IMR-90 (cell line): ENCODE measurements around the gene RSAD1. TPM values are rescaled to one million over a fixed set of nuclear protein-coding genes. Genes with fewer than 3 reads are reported as not detected.

ENCODE experiments used
- ATAC-seq: fragments of 200-7000 bp; cut with Tn5 transposase; 2 replicates; pipeline ENCODE4 v1.9.1; 2020; ENCODE audit warnings: low read depth, mild to moderate bottlenecking, moderate library complexity
- BruUV-seq: library from RNA; stranded (reverse); fragments of 400-500 nt; replicated peaks from 2 replicates; lab custom pipeline; 2021; lab: Mats Ljungman, UMichigan
- CTCF ChIA-PET: fragments of 300-600 bp; formaldehyde crosslinking; extraction: SDS; loops from one replicate; lab custom pipeline; 2021; ENCODE audit warnings: antibody characterized with exemption; lab: Yijun Ruan, JAX
- POLR2A ChIA-PET: fragments of 300-600 bp; sonication (Branson Sonifier 250); formaldehyde crosslinking; loops from one replicate; lab custom pipeline; 2022; ENCODE audit warnings: antibody characterized with exemption; ENCODE audit not compliant: unreplicated experiment; lab: Charles Lee
- DNase-seq: peaks from one replicate; pipeline ENCODE4 v3.0.0; 2013
- H2AFZ ChIP-seq: replicated peaks from 2 replicates; pipeline ENCODE3; 2013; ENCODE audit warnings: low read length, mild to moderate bottlenecking; ENCODE audit not compliant: poor library complexity
- H2AK5ac ChIP-seq: 2 replicates; pipeline ENCODE4 v1.6.1; 2013; ENCODE audit warnings: low read depth, low read length, inconsistent platforms
- H2AK9ac ChIP-seq: replicated peaks from 2 replicates; pipeline ENCODE3; 2013; ENCODE audit warnings: mild to moderate bottlenecking, low read depth, low read length, moderate library complexity; ENCODE audit not compliant: poor library complexity
- H2BK120ac ChIP-seq: 2 replicates; pipeline ENCODE4 v1.6.1; 2013; ENCODE audit warnings: low read depth, low read length, inconsistent platforms
- H2BK15ac ChIP-seq: 3 replicates; pipeline ENCODE4 v1.6.1; 2013; ENCODE audit warnings: low read depth, low read length, inconsistent platforms
- H2BK20ac ChIP-seq: 2 replicates; pipeline ENCODE4 v1.6.1; 2013; ENCODE audit warnings: low read depth, mild to moderate bottlenecking, inconsistent platforms, low read length, moderate library complexity
- H2BK5ac ChIP-seq: 2 replicates; pipeline ENCODE4 v1.6.1; 2013; ENCODE audit warnings: mild to moderate bottlenecking, low read depth, low read length, inconsistent platforms; ENCODE audit not compliant: poor library complexity, severe bottlenecking
- H3K14ac ChIP-seq: replicated peaks from 2 replicates; pipeline ENCODE4 v1.6.1; 2013; ENCODE audit warnings: low read depth, low read length, inconsistent platforms
- H3K18ac ChIP-seq: 2 replicates; pipeline ENCODE4 v1.6.1; 2013; ENCODE audit warnings: low read depth, low read length, control low read depth
- H3K23ac ChIP-seq: 2 replicates; pipeline ENCODE4 v1.6.1; 2013; ENCODE audit warnings: low read depth, low read length, inconsistent platforms
- H3K27ac ChIP-seq: 2 replicates; pipeline ENCODE4 v1.5.1; 2013; ENCODE audit warnings: mild to moderate bottlenecking, control low read depth, low read length; ENCODE audit not compliant: insufficient read depth
- H3K27me3 ChIP-seq: 2 replicates; pipeline ENCODE4 v1.6.1; 2013; ENCODE audit warnings: low read length; ENCODE audit not compliant: control insufficient read depth, insufficient read depth
- H3K36me3 ChIP-seq: 2 replicates; pipeline ENCODE4 v1.6.1; 2013; ENCODE audit warnings: low read length, mixed read lengths; ENCODE audit not compliant: control insufficient read depth, insufficient read depth
- H3K4ac ChIP-seq: 2 replicates; pipeline ENCODE4 v1.6.1; 2013; ENCODE audit warnings: low read depth, low read length, inconsistent platforms
- H3K4me1 ChIP-seq: 2 replicates; pipeline ENCODE4 v1.6.1; 2013; ENCODE audit warnings: low read length, mixed read lengths; ENCODE audit not compliant: control insufficient read depth, insufficient read depth
- H3K4me2 ChIP-seq: 2 replicates; pipeline ENCODE4 v1.6.1; 2013; ENCODE audit warnings: low read depth, mild to moderate bottlenecking, control low read depth, low read length, moderate library complexity
- H3K4me3 ChIP-seq: 2 replicates; pipeline ENCODE4 v1.5.1; 2013; ENCODE audit warnings: low read depth, mild to moderate bottlenecking, control low read depth, low read length, moderate library complexity; ENCODE audit not compliant: insufficient read depth
- H3K56ac ChIP-seq: 2 replicates; pipeline ENCODE4 v1.6.1; 2013; ENCODE audit warnings: low read length, inconsistent platforms; ENCODE audit not compliant: insufficient read depth; ENCODE audit errors: extremely low read depth
- H3K79me1 ChIP-seq, 2 experiments: 2 replicates each; pipeline ENCODE4 v1.6.1; 2013; ENCODE audit warnings: low read length in 2 of 2, inconsistent platforms in 1 of 2, low read depth in 1 of 2
- H3K9ac ChIP-seq: 2 replicates; pipeline ENCODE4 v1.6.1; 2013; ENCODE audit warnings: low read depth, low read length, control low read depth
- H3K9me1 ChIP-seq: 2 replicates; pipeline ENCODE4 v1.6.1; 2013; ENCODE audit warnings: low read length, inconsistent platforms; ENCODE audit not compliant: insufficient read depth
- H3K9me3 ChIP-seq: 2 replicates; pipeline ENCODE4 v1.6.1; 2013; ENCODE audit warnings: low read length; ENCODE audit not compliant: control insufficient read depth, insufficient read depth
- H4K20me1 ChIP-seq: 2 replicates; pipeline ENCODE4 v1.6.1; 2013; ENCODE audit warnings: low read length, inconsistent platforms; ENCODE audit not compliant: insufficient read depth
- H4K5ac ChIP-seq: 2 replicates; pipeline ENCODE4 v1.6.1; 2013; ENCODE audit warnings: mild to moderate bottlenecking, low read depth, low read length, control low read depth
- H4K8ac ChIP-seq, 2 experiments: 2 replicates each; pipeline ENCODE4 v1.6.1; 2013; ENCODE audit warnings: low read depth in 2 of 2, low read length in 2 of 2, control low read depth in 1 of 2, inconsistent platforms in 1 of 2
- H4K91ac ChIP-seq: 2 replicates; pipeline ENCODE4 v1.6.1; 2013; ENCODE audit warnings: low read depth, low read length, inconsistent platforms; ENCODE audit not compliant: insufficient read depth
- CEBPB ChIP-seq: IDR thresholded peaks from 2 replicates; pipeline ENCODE4 v1.6.1; 2012; ENCODE audit warnings: low read depth, low read length, improper control_type of control experiment
- FOS ChIP-seq: fragments of 150-350 bp; IDR thresholded peaks from 2 replicates; pipeline ENCODE4 v1.6.1; 2016; ENCODE audit warnings: low read depth, low read length
- MXI1 ChIP-seq: IDR thresholded peaks from 2 replicates; pipeline ENCODE4 v1.6.1; 2012; ENCODE audit warnings: low read depth, mild to moderate bottlenecking, low read length, moderate library complexity, borderline replicate concordance
- POLR2A ChIP-seq: IDR thresholded peaks from 2 replicates; pipeline ENCODE4 v1.6.1; 2012; ENCODE audit warnings: mild to moderate bottlenecking, low read depth, low read length
- RAD21 ChIP-seq: IDR thresholded peaks from 2 replicates; pipeline ENCODE4 v1.6.1; 2012; ENCODE audit warnings: low read length, improper control_type of control experiment
- RCOR1 ChIP-seq: IDR thresholded peaks from 2 replicates; pipeline ENCODE4 v1.6.1; 2012; ENCODE audit warnings: mild to moderate bottlenecking, low read length, improper control_type of control experiment; ENCODE audit not compliant: insufficient replicate concordance
- WGBS, 2 experiments: methylation state at CpG; one replicate each; pipeline versions ENCODE4 v1.1.5 to v1.1.7; 2013; ENCODE audit warnings: missing lambda C conversion rate in 2 of 2; ENCODE audit not compliant: insufficient read length in 1 of 2; ENCODE audit errors: extremely low coverage in 2 of 2; 5-methylcytosine and 5-hydroxymethylcytosine counted together
- dilution Hi-C: fragments of 300-500 bp; cut with HindIII; formaldehyde crosslinking; loops from one replicate; pipeline ENCODE4 v1.14.3; 2018; ENCODE audit warnings: low sequenced_read_pairs; ENCODE audit not compliant: unreplicated experiment
- in situ Hi-C: fragments of 300-500 bp; cut with MboI; formaldehyde crosslinking; loops from 3 replicates; pipeline ENCODE4 v1.14.3; 2019; ENCODE audit warnings: low sequenced_read_pairs, inconsistent platforms, mixed read lengths
- intact Hi-C: fragments of 100-400 bp; cut with micrococcal nuclease; formaldehyde crosslinking; loops from 2 replicates; pipeline ENCODE4 v1.10.0; 2022
- polyA plus RNA-seq, 3 experiments: library from polyadenylated mRNA; depleted of rRNA; stranded (reverse); fragments of >200 nt; gene quantifications; 2 replicates each; pipeline ENCODE4 v1.2.3, GENCODE V29; 2012; ENCODE audit warnings: low replicate concordance in 1 of 3
- total RNA-seq: library from RNA; depleted of rRNA; stranded (reverse); fragments of >200 nt; gene quantifications from 2 replicates; pipeline ENCODE4 v1.2.3, GENCODE V29; 2012
- TF ChIP-seq, protein P1 (sequence below): fragments of 150-350 bp; IDR thresholded peaks from 2 replicates; pipeline ENCODE4 v1.6.1; 2017; ENCODE audit warnings: mild to moderate bottlenecking, antibody characterized with exemption, low read length, low read depth

RSAD1 gene
- total and polyA plus RNA-seq, 2 of the 4 experiments (the other 2 are of a cell fraction) = 10.8 to 19.2 TPM

GRCh38 chr17:50447870-50448595, 30.6 kb upstream of the RSAD1 start:
- Histone ChIP-seq H4K20me1 (peaks cover 11% of the 10 kb centered on the region; the same call in 1 of the 2 replicates), H3K9me1 (0 out of 2 replicates have a peak, but pooled peaks cover 3% of the 10 kb centered on the region), H3K4ac (no peak overlapping the region), H3K79me1 (peaks cover 0 to 16% of the 10 kb centered on the region in 2 experiments; a peak in 2 of 4 replicates), H2AK9ac (no peak overlapping the region), H2BK120ac (no peak overlapping the region), H2BK5ac (no peak overlapping the region), H4K91ac (no peak overlapping the region), H3K4me3 (no peak overlapping the region), H3K9ac (no peak overlapping the region), H2AK5ac (no peak overlapping the region), H3K18ac (no peak overlapping the region), H2BK20ac (no peak overlapping the region), H3K23ac (no peak overlapping the region), H3K36me3 (0 out of 2 replicates have a peak, but pooled peaks cover 1% of the 10 kb centered on the region), H3K27ac (no peak overlapping the region), H2AFZ (no peak overlapping the region), H3K4me2 (no peak overlapping the region), H3K9me3 (no peaks in the 10 kb centered on the region), H4K8ac (no peak overlapping the region), H2BK15ac (no peak overlapping the region), H3K56ac (no peak overlapping the region), H3K4me1 (peaks cover 4% of the 10 kb centered on the region; the same call in 1 of the 2 replicates), H3K27me3 (no peaks in the 10 kb centered on the region), H3K14ac (no peak overlapping the region), H4K5ac (no peak overlapping the region)
- POLR2A ChIA-PET = no interaction called here
- no peak for DNase-seq
- CTCF ChIA-PET = no interaction called here
- intact Hi-C loops = no loop called here
- dilution Hi-C loops = no loop called here
- in situ Hi-C loops = no loop called here
- WGBS, 2 experiments = 75% methylated on average over 2 of the region's 7 CpGs; no CpG with 5 or more reads in 1 of the 2 experiments
- TF ChIP-seq RAD21 = no peak
- no peak for TF ChIP-seq MXI1
- TF ChIP-seq, protein P1, sequence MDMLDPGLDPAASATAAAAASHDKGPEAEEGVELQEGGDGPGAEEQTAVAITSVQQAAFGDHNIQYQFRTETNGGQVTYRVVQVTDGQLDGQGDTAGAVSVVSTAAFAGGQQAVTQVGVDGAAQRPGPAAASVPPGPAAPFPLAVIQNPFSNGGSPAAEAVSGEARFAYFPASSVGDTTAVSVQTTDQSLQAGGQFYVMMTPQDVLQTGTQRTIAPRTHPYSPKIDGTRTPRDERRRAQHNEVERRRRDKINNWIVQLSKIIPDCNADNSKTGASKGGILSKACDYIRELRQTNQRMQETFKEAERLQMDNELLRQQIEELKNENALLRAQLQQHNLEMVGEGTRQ = no peak
- TF ChIP-seq CEBPB = no peak
- no peak for TF ChIP-seq RCOR1
- TF ChIP-seq FOS = no peak
- TF ChIP-seq POLR2A = no peak
- no TSS peak for BruUV-seq
- ATAC-seq = no peak
